Nephron progenitor cell (in vitro differentiated cells): ENCODE data around the gene COMMD3.

Experiments used
- DNase-seq: peaks from one replicate; pipeline ENCODE4 v3.0.0; 2021
- H3K27ac Mint-ChIP-seq: 2 replicates; pipeline ENCODE4 v1.8.0; 2021; ENCODE audit warnings: mild to moderate bottlenecking, moderate library complexity, mixed read lengths
- H3K27me3 Mint-ChIP-seq: 2 replicates; pipeline ENCODE4 v1.8.0; 2021; ENCODE audit warnings: mild to moderate bottlenecking, low read depth, mixed read lengths; ENCODE audit not compliant: poor library complexity
- H3K36me3 Mint-ChIP-seq: 2 replicates; pipeline ENCODE4 v1.8.0; 2021; ENCODE audit warnings: low read depth, mixed read lengths
- H3K4me1 Mint-ChIP-seq: 2 replicates; pipeline ENCODE4 v1.8.0; 2021; ENCODE audit warnings: mixed read lengths
- H3K4me3 Mint-ChIP-seq: 2 replicates; pipeline ENCODE4 v1.8.0; 2021; ENCODE audit warnings: mild to moderate bottlenecking, moderate library complexity, mixed read lengths
- H3K9me3 Mint-ChIP-seq: 2 replicates; pipeline ENCODE4 v1.8.0; 2021; ENCODE audit warnings: mild to moderate bottlenecking, moderate library complexity, mixed read lengths
- TF ChIP-seq, protein P1 (sequence below): fragments of 200-600 bp; sonication (generic); IDR thresholded peaks from 2 replicates; pipeline ENCODE4 v1.5.0; 2021; ENCODE audit warnings: antibody characterized with exemption

COMMD3 gene

DNA sequence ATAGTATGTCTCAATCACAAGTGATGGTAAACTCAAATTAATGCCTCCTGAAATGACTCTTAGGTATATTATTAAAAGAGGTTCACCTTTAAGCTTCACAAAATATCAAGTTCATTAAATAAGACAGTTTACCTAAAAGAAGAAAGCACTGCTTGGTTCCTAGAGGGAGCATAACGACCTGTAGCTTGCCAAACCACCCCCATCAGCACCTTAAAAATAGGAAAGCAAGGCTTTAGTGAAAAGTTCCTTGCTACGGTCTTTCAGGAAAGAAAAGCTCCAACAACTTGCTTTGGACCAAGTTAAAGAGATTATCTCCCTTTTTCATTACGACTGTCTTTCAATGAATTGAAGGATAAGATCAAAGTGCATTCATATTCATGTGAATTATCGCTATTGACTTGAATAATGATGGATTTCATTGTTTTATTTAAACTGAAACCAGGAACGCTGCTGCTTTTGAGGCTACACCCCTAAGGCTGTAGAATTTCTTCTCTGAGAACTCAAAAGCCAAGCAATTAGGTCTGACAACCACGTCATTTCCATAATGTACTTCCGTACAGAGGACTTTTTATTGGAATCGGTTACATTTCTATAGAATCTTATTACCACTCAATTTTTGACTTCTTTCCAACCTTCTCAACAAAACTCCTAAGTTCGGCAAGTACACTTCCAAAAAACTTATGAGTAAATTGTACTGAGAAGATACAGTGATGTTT is 22.2 kb downstream of the COMMD3 start:
- no peak overlapping the region for H3K27ac Mint-ChIP-seq
- H3K27me3 Mint-ChIP-seq: peaks cover 92% of the 10 kb centered on the region
- H3K4me3 Mint-ChIP-seq: no peak overlapping the region
- peaks cover 10% of the 10 kb centered on the region for H3K9me3 Mint-ChIP-seq
- no peak for DNase-seq
- H3K36me3 Mint-ChIP-seq: peaks cover 5% of the 10 kb centered on the region
- TF ChIP-seq, protein P1, sequence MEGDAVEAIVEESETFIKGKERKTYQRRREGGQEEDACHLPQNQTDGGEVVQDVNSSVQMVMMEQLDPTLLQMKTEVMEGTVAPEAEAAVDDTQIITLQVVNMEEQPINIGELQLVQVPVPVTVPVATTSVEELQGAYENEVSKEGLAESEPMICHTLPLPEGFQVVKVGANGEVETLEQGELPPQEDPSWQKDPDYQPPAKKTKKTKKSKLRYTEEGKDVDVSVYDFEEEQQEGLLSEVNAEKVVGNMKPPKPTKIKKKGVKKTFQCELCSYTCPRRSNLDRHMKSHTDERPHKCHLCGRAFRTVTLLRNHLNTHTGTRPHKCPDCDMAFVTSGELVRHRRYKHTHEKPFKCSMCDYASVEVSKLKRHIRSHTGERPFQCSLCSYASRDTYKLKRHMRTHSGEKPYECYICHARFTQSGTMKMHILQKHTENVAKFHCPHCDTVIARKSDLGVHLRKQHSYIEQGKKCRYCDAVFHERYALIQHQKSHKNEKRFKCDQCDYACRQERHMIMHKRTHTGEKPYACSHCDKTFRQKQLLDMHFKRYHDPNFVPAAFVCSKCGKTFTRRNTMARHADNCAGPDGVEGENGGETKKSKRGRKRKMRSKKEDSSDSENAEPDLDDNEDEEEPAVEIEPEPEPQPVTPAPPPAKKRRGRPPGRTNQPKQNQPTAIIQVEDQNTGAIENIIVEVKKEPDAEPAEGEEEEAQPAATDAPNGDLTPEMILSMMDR: no peak
- H3K4me1 Mint-ChIP-seq: peaks cover 24% of the 10 kb centered on the region

DNA sequence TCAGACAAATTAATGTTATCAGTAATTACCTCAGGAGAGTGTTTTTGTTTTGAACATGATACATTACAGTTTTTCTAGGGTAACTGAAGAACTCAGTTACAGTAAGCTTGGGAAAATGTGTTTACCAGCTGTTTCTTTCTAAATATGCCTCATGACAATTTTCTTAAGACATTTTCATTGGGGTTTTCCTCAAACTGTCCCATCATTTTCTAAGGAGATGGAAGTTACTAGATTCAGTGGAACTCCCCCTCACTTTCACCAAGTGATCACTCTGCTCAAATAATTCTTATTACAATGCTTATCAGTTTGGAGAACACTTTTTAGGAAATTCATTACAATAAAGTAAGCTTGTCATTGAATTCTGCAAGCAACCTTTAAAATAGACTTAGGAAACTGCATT is 22.7 kb downstream of the COMMD3 start:
- TF ChIP-seq, protein P1: no peak
- H3K4me1 Mint-ChIP-seq: peaks cover 24% of the 10 kb centered on the region
- H3K27ac Mint-ChIP-seq: no peak overlapping the region
- H3K4me3 Mint-ChIP-seq: no peak overlapping the region
- H3K36me3 Mint-ChIP-seq: no peaks in the 10 kb centered on the region
- peaks cover 92% of the 10 kb centered on the region for H3K27me3 Mint-ChIP-seq
- DNase-seq: no peak
- H3K9me3 Mint-ChIP-seq: peaks cover 4% of the 10 kb centered on the region

DNA sequence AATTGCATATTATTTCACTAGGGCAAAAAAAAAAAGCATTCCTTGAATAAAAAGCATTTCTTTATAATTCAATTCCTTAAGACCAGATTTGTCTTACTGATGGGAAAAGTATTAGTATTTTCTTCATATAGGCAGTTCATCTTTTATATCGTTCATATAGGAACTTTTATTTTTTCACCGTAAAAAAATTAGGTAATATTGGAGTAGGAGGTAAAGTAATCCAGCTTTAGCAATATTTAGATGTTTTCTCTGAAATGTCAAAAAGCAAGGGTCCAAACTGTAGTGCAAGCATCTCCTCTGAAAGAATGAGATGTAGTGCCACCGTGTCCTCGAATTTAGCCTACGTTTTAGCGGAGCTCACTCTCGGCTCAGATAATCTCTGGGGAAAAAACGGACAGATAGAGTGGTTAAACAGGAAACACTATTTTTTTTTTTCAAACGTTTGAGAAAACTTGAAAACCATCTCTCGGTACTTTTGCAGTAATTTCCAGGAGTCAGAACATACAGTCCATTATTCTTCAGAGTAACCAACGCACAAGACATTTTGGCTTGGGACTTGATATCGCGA is 23.7 kb downstream of the COMMD3 start:
- H3K9me3 Mint-ChIP-seq: peaks cover 4% of the 10 kb centered on the region
- TF ChIP-seq, protein P1: no peak
- H3K27me3 Mint-ChIP-seq: peaks cover 92% of the 10 kb centered on the region
- peaks cover 24% of the 10 kb centered on the region for H3K4me1 Mint-ChIP-seq
- no peaks in the 10 kb centered on the region for H3K36me3 Mint-ChIP-seq
- H3K27ac Mint-ChIP-seq: no peak overlapping the region
- peak overlapping the region; percentile 84 for H3K4me3 Mint-ChIP-seq
- DNase-seq: no peak

DNA sequence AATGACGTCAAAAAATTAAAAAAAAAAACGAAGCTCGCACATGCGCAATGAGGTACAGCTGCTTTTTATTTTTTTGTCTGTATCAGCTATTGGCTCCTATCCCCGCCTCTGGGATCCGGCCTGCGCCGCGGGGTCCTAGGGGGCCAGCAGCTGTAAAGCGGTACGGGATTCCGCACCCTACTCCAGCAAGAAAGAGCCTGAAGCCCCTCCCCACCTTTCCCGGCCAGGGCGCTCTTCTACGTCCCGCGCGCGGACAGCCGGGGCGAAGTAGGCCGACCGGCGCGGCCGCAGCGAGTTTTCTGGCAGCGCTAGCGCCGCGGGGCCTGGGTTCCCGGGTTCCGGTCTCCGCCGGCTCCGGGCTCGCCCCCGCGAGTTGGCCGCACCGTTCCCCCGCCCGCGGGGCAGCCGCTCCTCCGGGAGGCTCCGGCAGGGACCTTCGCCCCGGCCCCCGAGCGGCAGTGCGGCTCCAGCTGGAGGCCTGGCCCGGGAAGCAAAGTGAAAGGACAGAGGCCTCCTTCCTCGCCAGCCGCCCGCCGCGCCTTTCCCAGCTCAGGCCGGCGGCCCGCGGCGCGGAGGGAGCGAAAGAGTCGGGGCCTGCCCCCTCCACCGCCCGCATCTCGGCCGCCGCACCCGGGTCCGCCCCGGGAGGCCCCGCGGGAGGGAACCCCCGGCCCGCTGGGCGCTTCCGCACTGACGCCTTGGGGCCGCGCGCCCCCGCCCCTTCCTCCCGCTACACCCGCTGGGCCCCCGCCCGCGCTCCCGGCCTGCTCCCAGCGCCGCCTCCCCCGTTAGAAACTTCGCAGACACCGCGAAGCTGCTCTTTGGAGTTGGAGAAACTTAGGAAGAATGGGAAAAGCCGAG is 24.4 kb downstream of the COMMD3 start:
- Mint-ChIP-seq H3K27ac (peak overlapping the region; percentile 78), H3K4me1 (peaks cover 24% of the 10 kb centered on the region), H3K36me3 (no peaks in the 10 kb centered on the region), H3K9me3 (no peaks in the 10 kb centered on the region), H3K4me3 (peak overlapping the region; percentile 84), H3K27me3 (peaks cover 92% of the 10 kb centered on the region)
- TF ChIP-seq, protein P1: no peak
- peak; percentile 74 for DNase-seq

DNA sequence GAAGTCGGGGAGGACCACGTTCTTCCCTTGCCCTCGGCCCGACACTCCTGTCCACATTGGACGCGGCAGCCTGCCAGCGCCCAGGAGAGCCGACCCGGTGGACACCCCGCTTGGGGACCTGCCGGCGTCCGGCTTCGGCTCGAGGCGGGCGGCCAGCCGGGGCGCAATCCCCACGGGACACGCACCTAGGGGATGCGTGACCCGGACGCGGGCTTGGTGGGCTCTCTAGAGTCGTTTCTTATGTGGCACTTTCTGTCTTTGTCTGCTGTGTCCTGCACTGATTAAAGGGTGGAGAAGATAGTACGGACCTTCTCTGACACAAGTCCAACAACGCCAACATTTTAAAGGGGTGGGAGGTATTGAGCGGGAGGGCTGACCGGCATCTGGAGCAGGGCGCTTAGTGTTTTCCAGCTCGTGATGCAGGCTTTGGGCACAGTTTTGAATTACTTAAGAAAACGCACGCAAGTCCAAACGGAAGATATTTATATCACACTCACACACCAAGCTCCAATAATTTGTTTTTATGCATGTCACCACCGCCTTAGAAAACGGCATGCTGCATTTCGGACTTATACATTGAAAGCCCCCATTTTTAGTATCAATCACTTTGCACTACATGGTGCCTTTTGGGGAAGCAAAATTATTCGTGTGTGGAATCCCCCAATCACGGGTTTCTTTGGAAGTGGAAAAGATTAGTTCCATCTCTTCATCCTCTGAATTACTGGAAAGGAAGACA is 25.2 kb downstream of the COMMD3 start:
- Mint-ChIP-seq H3K27me3 (peaks cover 92% of the 10 kb centered on the region), H3K4me1 (peaks cover 29% of the 10 kb centered on the region), H3K9me3 (peaks cover 1% of the 10 kb centered on the region), H3K36me3 (no peaks in the 10 kb centered on the region), H3K4me3 (peak overlapping the region; percentile 78), H3K27ac (no peak overlapping the region)
- no peak for DNase-seq
- TF ChIP-seq, protein P1: no peak
